Mesodermal cell (in vitro differentiated cells): Measurements from ENCODE around the gene DEXI. TPM values are rescaled to one million over a fixed set of nuclear protein-coding genes. Genes with fewer than 3 reads are reported as not detected.

ENCODE experiments used
- H3K27ac ChIP-seq: 2 replicates; pipeline ENCODE4 v1.7.0; 2013; ENCODE audit warnings: mild to moderate bottlenecking, low read depth, low read length, moderate library complexity; ENCODE audit not compliant: severe bottlenecking
- H3K36me3 ChIP-seq: 2 replicates; pipeline ENCODE4 v1.7.1; 2013; ENCODE audit warnings: mild to moderate bottlenecking, low read length, moderate library complexity; ENCODE audit not compliant: control insufficient read depth, insufficient read depth
- H3K4me1 ChIP-seq: one replicate; pipeline ENCODE4 v1.7.1; 2013; ENCODE audit warnings: mild to moderate bottlenecking, low read length; ENCODE audit not compliant: insufficient read depth, control insufficient read depth, poor library complexity, severe bottlenecking
- H3K4me3 ChIP-seq: 2 replicates; pipeline ENCODE4 v1.7.0; 2013; ENCODE audit warnings: low read length, control low read depth, mild to moderate bottlenecking; ENCODE audit not compliant: insufficient read depth, poor library complexity, severe bottlenecking; ENCODE audit errors: extremely low read depth
- H3K9me3 ChIP-seq: 2 replicates; pipeline ENCODE4 v1.7.1; 2013; ENCODE audit warnings: mild to moderate bottlenecking, low read length, moderate library complexity; ENCODE audit not compliant: control insufficient read depth
- whole genome bisulfite sequencing, 2 experiments: methylation state at CpG; one replicate each; pipeline ENCODE4 v1.1.5; 2013; ENCODE audit warnings: missing lambda C conversion rate in 2 of 2; ENCODE audit not compliant: insufficient coverage in 2 of 2; 5-methylcytosine and 5-hydroxymethylcytosine counted together
- polyA plus RNA-seq, 2 experiments: library from polyadenylated mRNA; stranded (reverse); fragments of 50-300 nt; gene quantifications; one replicate each; pipeline ENCODE4 v1.2.3, GENCODE V29; 2013

Gene DEXI
- 36.9 TPM for polyA plus RNA-seq (2013, experiment 1 of 2)
- 34.8 TPM for polyA plus RNA-seq (2013, experiment 2 of 2)

DNA sequence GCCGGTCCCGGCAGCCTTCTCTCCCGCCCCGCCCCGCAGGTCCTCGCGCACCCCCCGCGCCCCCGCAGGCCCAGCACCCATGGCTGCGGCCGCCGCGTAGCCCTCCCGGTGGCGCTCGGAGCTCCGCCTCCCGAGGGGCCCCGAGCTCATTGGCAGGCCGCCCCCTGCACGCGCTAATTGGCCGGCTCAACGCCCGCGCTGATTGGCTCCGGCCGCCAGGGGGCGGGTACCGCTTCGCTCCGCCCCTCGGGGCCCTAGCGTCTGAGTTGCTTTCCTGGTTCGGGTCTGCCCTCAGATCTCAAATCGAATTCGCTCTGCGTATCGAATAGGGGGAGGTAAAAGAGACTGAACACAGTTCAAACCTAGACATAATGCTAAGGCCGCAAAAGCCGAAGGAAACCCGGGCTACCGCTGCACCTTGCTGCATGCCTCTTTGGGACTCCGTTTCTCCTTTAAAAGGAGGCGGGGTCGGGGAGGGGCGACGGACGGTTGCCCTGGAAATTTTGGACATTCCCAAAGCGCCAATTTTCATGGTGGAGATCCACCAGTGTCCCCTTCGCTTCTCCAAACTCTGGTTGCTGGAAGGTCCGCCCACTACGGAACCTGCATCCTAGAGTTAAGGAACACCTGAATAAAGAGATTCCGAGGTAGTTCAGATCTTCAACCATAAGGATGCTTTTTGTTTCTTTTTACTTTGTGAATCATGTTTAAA is at the start of gene DEXI:
Gene DEXI, minus strand, starts transcription at position 117 of the 712 bp plus-strand sequence. CDS start 463 bp downstream, outside the sequence.
- Histone ChIP-seq H3K4me3 (peak within 1 kb of the TSS; percentile 61), H3K27ac (no peak within 1 kb of the TSS), H3K4me1 (peaks cover 43% of the 10 kb centered on the region), H3K36me3 (peaks cover 16% of the 10 kb centered on the region), H3K9me3 (no peaks in the 10 kb centered on the region)
- WGBS, 2 experiments: 4 to 7% methylated on average over 42 to 50 of the region's 55 CpGs

- no peak overlapping the region for H3K27ac ChIP-seq
- no peaks in the 10 kb centered on the region for H3K9me3 ChIP-seq
- 94 to 95% methylated on average over 3 to 5 of the region's 5 CpGs for WGBS, 2 experiments
- H3K4me3 ChIP-seq: no peak overlapping the region
- H3K4me1 ChIP-seq: peaks cover 23% of the 10 kb centered on the region
- peaks cover 32% of the 10 kb centered on the region for H3K36me3 ChIP-seq
These were observed 48.1 kb upstream of the DEXI start for GRCh38 chr16:10990378-10990777.

DNA sequence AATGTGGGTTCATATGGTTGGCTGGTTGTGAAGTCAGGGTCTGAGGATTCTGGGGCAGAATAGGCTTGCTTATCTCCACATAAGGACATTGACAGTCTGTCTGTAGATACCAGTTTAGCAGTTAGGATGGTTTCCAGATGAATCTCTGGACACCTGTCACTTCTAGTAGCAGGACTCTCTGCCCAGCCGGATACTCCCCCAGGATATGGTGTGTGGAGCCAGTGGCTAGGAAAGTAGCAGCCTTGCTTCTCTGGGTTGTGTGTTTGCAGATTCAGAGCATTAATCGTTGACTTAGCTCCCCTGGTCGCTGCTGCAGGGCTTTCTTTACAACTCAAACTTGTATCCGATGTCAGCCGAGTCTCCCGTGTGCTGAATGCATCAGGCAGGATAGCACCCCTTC is 47.3 kb upstream of the DEXI start:
- H3K4me3 ChIP-seq: no peak overlapping the region
- WGBS, 2 experiments: 88 to 95% methylated on average over 4 to 6 of the region's 6 CpGs

DNA sequence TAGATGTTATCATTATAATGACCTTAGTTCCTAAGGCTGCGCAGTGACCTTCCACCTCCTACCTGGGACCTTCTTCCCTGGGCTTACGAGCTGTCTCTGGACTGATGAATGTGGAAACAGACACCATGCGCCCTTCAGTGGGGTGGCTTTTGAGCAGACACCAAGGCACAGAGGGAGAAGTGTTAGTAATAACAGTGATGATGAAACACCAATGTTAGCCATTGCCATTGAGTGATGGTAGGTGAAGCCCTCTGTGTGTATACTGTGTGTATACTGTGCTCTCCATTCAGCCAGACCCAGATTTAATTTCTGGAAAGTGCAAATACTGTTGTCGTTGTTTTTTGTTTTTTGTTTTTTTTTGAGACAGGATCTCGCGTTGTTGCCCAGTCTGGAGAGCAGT is 46.6 kb upstream of the DEXI start:
- Histone ChIP-seq H3K27ac (no peak overlapping the region), H3K4me1 (peaks cover 23% of the 10 kb centered on the region), H3K4me3 (no peak overlapping the region), H3K36me3 (peaks cover 24% of the 10 kb centered on the region), H3K9me3 (no peaks in the 10 kb centered on the region)
- 85 to 100% methylated on average over 3 to 5 of the region's 6 CpGs for WGBS, 2 experiments

More for the DNA sequence above, 47.3 kb upstream of the DEXI start:
- no peak overlapping the region for H3K27ac ChIP-seq
- H3K4me1 ChIP-seq: peaks cover 23% of the 10 kb centered on the region
- H3K9me3 ChIP-seq: no peaks in the 10 kb centered on the region
- H3K36me3 ChIP-seq: peaks cover 26% of the 10 kb centered on the region

DNA sequence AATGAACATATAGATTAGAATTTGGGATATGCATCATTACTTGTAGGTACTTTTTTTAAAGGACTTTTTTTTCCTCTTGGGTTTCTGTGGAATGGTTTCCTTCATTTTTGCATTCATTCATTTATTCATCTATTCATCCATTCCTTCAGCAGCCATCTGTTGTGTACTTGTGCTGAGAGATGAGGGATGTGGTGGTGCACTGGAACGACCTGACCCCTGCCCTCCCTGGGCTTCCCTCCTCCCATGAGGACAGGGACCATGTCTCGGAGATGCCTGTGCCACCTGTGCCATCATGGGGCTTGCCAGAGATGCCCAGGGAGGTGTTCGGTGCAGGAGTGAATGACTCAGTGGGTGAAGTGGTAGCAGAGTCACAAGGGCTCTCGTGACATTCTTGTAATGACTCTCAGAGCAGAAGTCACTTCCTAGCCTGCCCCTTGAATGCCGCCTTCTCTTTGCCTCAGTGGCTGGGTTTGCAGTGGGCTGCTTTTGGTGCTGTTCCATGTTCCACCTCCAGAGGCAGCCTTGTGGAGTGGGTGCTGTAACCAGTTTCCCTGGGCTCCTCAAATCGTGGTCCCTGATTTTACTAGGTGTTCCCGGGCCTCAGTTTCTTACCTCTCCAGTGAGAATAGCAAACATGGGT is 46.0 kb upstream of the DEXI start:
- H3K27ac ChIP-seq: no peak overlapping the region
- H3K4me3 ChIP-seq: no peak overlapping the region
- peaks cover 27% of the 10 kb centered on the region for H3K36me3 ChIP-seq
- WGBS, 2 experiments: 71% methylated on average over 7 of the region's 7 CpGs
- H3K9me3 ChIP-seq: no peaks in the 10 kb centered on the region
- peaks cover 19% of the 10 kb centered on the region for H3K4me1 ChIP-seq

DNA sequence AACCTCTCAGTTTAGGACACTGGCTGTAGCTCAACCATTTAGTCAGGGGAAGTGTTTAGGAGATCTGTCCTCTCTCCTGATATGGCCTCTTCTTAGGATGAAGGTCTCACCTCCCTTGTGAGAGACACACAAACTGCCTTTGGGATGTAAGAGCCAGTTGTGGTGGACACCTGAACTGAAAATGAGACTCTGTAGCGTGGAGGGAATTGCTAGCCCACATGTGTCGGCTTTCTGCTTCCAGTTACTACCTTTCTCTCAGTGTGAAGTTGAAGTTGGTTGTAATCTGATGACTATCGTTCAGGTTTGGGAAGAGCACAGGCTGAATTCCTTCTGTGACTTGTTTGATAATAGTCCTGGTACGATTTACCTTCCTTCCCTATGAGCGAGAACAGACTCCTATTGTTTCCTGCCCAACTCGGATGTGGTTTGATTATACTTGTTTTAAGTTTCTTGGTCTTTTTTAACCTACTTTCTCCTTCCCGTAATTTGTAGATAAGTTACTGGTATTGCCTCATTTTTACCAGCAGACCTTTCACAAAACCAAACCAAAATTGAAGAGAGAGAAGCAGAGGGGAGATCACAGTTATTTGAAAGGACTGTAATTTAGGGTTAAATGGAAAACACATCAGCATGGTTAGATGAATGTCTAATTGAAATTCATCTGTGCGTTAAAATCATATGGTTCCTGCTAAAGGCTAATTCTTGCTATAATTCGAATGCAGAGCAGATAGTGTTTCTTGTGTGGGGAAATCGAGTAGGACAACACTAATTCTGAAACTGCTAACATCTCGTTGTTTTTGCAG is 45.3 kb upstream of the DEXI start:
- no peak overlapping the region for H3K27ac ChIP-seq
- 95 to 100% methylated on average over 5 to 7 of the region's 11 CpGs for WGBS, 2 experiments
- H3K4me1 ChIP-seq: peaks cover 11% of the 10 kb centered on the region
- H3K36me3 ChIP-seq: peaks cover 34% of the 10 kb centered on the region
- H3K9me3 ChIP-seq: no peaks in the 10 kb centered on the region
- no peak overlapping the region for H3K4me3 ChIP-seq

- Histone ChIP-seq H3K36me3 (peaks cover 39% of the 10 kb centered on the region), H3K9me3 (no peaks in the 10 kb centered on the region), H3K27ac (no peak overlapping the region), H3K4me1 (no peaks in the 10 kb centered on the region), H3K4me3 (no peak overlapping the region)
- WGBS, 2 experiments: 95 to 96% methylated on average over 4 to 6 of the region's 6 CpGs
These were observed 42.2 kb upstream of the DEXI start for GRCh38 chr16:10984509-10984908.

DNA sequence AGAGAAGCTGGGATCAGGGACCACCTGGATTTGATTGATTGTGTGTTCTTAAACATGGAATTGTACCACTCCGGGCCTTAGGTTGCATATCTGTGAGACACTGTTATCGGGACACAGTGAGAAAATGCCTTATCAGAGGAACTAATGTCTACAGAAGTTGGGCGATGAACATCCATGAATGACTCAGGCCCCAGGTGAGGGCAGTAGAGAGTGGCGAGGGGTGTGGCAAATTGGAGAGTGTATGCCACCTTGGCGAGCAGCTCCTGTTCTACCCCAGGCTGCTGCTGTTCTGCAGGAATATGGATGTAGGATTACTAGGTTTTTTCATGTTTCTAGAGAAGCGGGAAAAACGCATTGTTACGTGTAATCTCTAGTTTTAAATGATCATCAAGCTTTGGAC is 40.9 kb upstream of the DEXI start:
- WGBS, 2 experiments: 94 to 95% methylated on average over 7 to 8 of the region's 8 CpGs
- no peak overlapping the region for H3K4me3 ChIP-seq
- peaks cover 46% of the 10 kb centered on the region for H3K36me3 ChIP-seq
- no peaks in the 10 kb centered on the region for H3K9me3 ChIP-seq
- no peaks in the 10 kb centered on the region for H3K4me1 ChIP-seq
- H3K27ac ChIP-seq: no peak overlapping the region

DNA sequence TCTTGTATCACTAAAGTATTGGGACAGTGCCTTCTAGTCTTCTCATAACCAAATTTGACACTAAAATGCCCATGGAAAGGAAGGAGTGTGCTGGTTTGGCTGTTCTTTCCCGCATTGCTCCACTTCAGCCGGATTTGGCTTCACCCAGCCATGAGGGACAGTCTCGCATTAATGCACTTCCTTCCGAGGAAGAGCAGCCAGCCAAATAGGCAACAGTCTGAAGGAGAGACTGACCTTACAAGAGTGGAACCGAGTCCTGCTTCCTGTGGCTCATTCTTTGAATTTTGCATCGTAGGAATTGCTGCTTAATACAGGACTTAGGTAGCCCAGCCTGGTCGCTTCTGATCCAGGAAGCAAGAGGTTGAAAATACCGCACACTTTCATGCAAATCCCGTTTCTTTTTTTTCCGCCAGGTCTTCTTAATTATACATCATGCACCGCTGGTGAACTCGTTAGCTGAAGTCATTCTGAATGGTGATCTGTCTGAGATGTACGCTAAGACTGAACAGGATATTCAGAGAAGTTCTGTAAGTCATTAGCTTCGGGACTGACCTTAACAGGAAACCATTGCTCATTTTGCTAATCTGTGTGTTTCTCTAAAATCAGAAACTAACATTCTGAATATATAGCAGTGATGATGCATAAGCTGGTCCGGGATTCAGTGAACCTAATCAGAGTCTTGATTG is 40.3 kb upstream of the DEXI start:
- H3K4me3 ChIP-seq: no peak overlapping the region
- 93 to 96% methylated on average over 13 of the region's 15 CpGs for WGBS, 2 experiments
- no peaks in the 10 kb centered on the region for H3K4me1 ChIP-seq
- peaks cover 51% of the 10 kb centered on the region for H3K36me3 ChIP-seq
- H3K9me3 ChIP-seq: no peaks in the 10 kb centered on the region
- H3K27ac ChIP-seq: no peak overlapping the region

DNA sequence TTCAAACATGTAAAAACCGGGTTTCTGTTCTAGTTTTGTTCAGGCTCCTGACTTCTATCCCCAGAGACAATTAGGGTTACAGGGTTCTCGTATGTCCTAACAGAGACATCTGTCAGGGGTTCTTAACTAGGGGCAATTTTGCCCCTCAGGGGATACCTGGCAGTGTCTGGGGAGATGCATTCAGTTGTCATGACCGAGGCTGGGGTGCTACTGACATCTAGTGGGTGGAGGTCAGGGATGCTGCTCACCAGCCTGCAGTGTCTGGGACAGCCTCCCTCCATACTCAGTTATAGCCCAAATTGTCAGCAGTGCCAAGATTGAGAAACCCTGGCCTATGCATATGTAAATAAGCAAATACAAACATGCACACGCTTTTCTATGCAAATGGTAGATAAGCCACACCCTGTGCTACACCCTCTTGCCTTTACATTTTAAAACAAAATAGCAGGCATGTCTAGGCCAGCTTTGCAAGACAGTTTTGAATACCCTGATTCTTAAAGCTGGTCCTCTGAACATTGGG is 39.5 kb upstream of the DEXI start:
- no peak overlapping the region for H3K4me3 ChIP-seq
- no peaks in the 10 kb centered on the region for H3K9me3 ChIP-seq
- H3K36me3 ChIP-seq: peaks cover 59% of the 10 kb centered on the region
- WGBS, 2 experiments: 84 to 88% methylated on average over 2 to 3 of the region's 4 CpGs
- H3K4me1 ChIP-seq: no peaks in the 10 kb centered on the region
- no peak overlapping the region for H3K27ac ChIP-seq
